Measurements from ENCODE around the gene GNB5.

The GNB5 gene

GRCh38 chr15:52154896-52155865 is 36.0 kb downstream of the GNB5 start:
- peak in 1 of 2 experiments; percentile 34 for DNase-seq (ENCODE audit: low read depth in 1 of 2, low spot score in 1 of 2)
- Histone ChIP-seq H3K27me3 (ENCODE audit: insufficient read depth, poor library complexity, severe bottlenecking) (no peaks in the 10 kb centered on the region), H3K27ac (replicated peaks) (no peak overlapping the region), H3K4me3 (replicated peaks; ENCODE audit: insufficient read depth, low read length) (no peak overlapping the region)
- TF ChIP-seq POLR2AphosphoS5 (IDR thresholded peaks at IDR 0.05; ENCODE audit: low read depth) (no peak), GABPA (IDR thresholded peaks at IDR 0.05; ENCODE audit: low read depth) (no peak), SPI1 (IDR thresholded peaks at IDR 0.05; ENCODE audit: borderline replicate concordance, low read depth) (peak; percentile 42; the same call in 1 of the 2 replicates), CTCF (IDR thresholded peaks at IDR 0.05; ENCODE audit: insufficient read depth, low read length) (no peak)
- TF ChIP-seq, protein P1, sequence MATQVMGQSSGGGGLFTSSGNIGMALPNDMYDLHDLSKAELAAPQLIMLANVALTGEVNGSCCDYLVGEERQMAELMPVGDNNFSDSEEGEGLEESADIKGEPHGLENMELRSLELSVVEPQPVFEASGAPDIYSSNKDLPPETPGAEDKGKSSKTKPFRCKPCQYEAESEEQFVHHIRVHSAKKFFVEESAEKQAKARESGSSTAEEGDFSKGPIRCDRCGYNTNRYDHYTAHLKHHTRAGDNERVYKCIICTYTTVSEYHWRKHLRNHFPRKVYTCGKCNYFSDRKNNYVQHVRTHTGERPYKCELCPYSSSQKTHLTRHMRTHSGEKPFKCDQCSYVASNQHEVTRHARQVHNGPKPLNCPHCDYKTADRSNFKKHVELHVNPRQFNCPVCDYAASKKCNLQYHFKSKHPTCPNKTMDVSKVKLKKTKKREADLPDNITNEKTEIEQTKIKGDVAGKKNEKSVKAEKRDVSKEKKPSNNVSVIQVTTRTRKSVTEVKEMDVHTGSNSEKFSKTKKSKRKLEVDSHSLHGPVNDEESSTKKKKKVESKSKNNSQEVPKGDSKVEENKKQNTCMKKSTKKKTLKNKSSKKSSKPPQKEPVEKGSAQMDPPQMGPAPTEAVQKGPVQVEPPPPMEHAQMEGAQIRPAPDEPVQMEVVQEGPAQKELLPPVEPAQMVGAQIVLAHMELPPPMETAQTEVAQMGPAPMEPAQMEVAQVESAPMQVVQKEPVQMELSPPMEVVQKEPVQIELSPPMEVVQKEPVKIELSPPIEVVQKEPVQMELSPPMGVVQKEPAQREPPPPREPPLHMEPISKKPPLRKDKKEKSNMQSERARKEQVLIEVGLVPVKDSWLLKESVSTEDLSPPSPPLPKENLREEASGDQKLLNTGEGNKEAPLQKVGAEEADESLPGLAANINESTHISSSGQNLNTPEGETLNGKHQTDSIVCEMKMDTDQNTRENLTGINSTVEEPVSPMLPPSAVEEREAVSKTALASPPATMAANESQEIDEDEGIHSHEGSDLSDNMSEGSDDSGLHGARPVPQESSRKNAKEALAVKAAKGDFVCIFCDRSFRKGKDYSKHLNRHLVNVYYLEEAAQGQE (IDR thresholded peaks at IDR 0.05; ENCODE audit: insufficient replicate concordance, low read depth) = no peak

- TF ChIP-seq CTCF (IDR thresholded peaks at IDR 0.05; ENCODE audit: insufficient read depth, low read length) = no peak
- no peak for TF ChIP-seq POLR2AphosphoS5 (IDR thresholded peaks at IDR 0.05; ENCODE audit: low read depth)
- TF ChIP-seq SPI1 (IDR thresholded peaks at IDR 0.05; ENCODE audit: borderline replicate concordance, low read depth) = no peak
- TF ChIP-seq, protein P1 (IDR thresholded peaks at IDR 0.05; ENCODE audit: insufficient replicate concordance, low read depth) = no peak
- TF ChIP-seq GABPA (IDR thresholded peaks at IDR 0.05; ENCODE audit: low read depth) = no peak
- Histone ChIP-seq H3K27me3 (ENCODE audit: insufficient read depth, poor library complexity, severe bottlenecking) (no peaks in the 10 kb centered on the region), H3K27ac (replicated peaks) (no peak overlapping the region), H3K4me3 (replicated peaks; ENCODE audit: insufficient read depth, low read length) (no peak overlapping the region)
- no peak for DNase-seq (ENCODE audit: low read depth in 1 of 2, low spot score in 1 of 2)
Measured at GRCh38 chr15:52153900-52154895, 37.0 kb downstream of the GNB5 start.

DNA sequence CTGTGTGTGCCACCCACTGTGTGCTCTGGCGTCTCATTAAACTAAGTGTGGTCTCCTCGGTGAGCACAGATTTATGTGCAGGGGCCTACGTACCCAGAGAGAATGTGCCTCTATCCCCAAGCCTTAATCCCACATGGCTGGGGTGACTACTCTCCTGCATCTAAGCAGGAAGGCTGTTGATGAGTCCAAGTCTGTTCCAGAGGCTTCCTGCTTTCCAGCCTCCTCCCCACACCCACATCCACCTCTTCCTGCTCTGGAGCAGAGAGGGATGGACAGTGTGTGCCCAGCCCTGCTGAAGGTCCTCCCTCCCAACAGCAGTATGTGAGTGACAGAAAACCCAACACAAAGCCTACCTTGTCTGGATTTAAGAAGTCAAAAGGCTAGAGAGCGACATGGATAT is 39.8 kb downstream of the GNB5 start:
- H3K27ac ChIP-seq (replicated peaks) = no peak overlapping the region
- H3K27me3 ChIP-seq (ENCODE audit: insufficient read depth, poor library complexity, severe bottlenecking) = no peaks in the 10 kb centered on the region
- no peak overlapping the region for H3K4me3 ChIP-seq (replicated peaks; ENCODE audit: insufficient read depth, low read length)
- TF ChIP-seq, protein P1 (IDR thresholded peaks at IDR 0.05; ENCODE audit: insufficient replicate concordance, low read depth) = no peak
- no peak for TF ChIP-seq SPI1 (IDR thresholded peaks at IDR 0.05; ENCODE audit: borderline replicate concordance, low read depth)
- TF ChIP-seq CTCF (IDR thresholded peaks at IDR 0.05; ENCODE audit: insufficient read depth, low read length) = no peak
- no peak for TF ChIP-seq GABPA (IDR thresholded peaks at IDR 0.05; ENCODE audit: low read depth)
- TF ChIP-seq POLR2AphosphoS5 (IDR thresholded peaks at IDR 0.05; ENCODE audit: low read depth) = no peak
- no peak for DNase-seq (ENCODE audit: low read depth in 1 of 2, low spot score in 1 of 2)

Data from HL-60 (cell line).